GM18519 (cell line): ENCODE results near the gene CNDP1.
A peak's percentile ranks its signal among the peaks of the same experiment; 100 is the strongest.
"Not testable (repeated sequence)": the region's sequence is repeated elsewhere in the genome, so short reads cannot be mapped to it uniquely, and the experiment has no call there.

Experiments
- ATAC-seq: cut with Tn5 transposase; IDR thresholded peaks from one replicate; pipeline ENCODE4 v1.9.1; 2021; ENCODE audit warnings: mild to moderate bottlenecking, moderate library complexity; ENCODE audit not compliant: unreplicated experiment, low FRiP score

The CNDP1 gene

GRCh38 chr18:74540652-74541421, 6.5 kb downstream of the CNDP1 start:
- no peak for ATAC-seq

GRCh38 chr18:74541703-74542555, 7.6 kb downstream of the CNDP1 start:
- ATAC-seq: no peak

- no peak for ATAC-seq
These were observed 10.6 kb downstream of the CNDP1 start for GRCh38 chr18:74544898-74545297.

GRCh38 chr18:74546007-74546406, 11.7 kb downstream of the CNDP1 start:
- no peak for ATAC-seq

- ATAC-seq: no peak
These were observed 12.6 kb downstream of the CNDP1 start for GRCh38 chr18:74546751-74547530.

GRCh38 chr18:74547860-74548259, 13.6 kb downstream of the CNDP1 start:
- no peak for ATAC-seq

- no peak for ATAC-seq
These were observed 15.3 kb downstream of the CNDP1 start for GRCh38 chr18:74549591-74550104.

GRCh38 chr18:74550886-74551285, 16.6 kb downstream of the CNDP1 start:
- no peak for ATAC-seq

GRCh38 chr18:74551452-74551851, 17.2 kb downstream of the CNDP1 start:
- no peak for ATAC-seq

- peak; percentile 99 for ATAC-seq
These were observed 17.7 kb downstream of the CNDP1 start for GRCh38 chr18:74551936-74552555.

- no peak for ATAC-seq
These were observed 21.8 kb downstream of the CNDP1 start for GRCh38 chr18:74556126-74556525.

- no peak for ATAC-seq
These were observed 23.8 kb downstream of the CNDP1 start for GRCh38 chr18:74558096-74558495.

- ATAC-seq: no peak
These were observed 27.9 kb downstream of the CNDP1 start for GRCh38 chr18:74562131-74562730.

- no peak for ATAC-seq
These were observed 28.5 kb downstream of the CNDP1 start for GRCh38 chr18:74562775-74563174.

- ATAC-seq: no peak
These were observed 29.7 kb downstream of the CNDP1 start for GRCh38 chr18:74563999-74564398.

GRCh38 chr18:74565164-74565563, 30.9 kb downstream of the CNDP1 start:
- not testable (repeated sequence) for ATAC-seq

GRCh38 chr18:74565993-74566392, 31.7 kb downstream of the CNDP1 start:
- ATAC-seq: not testable (repeated sequence)

GRCh38 chr18:74567822-74568221, 33.5 kb downstream of the CNDP1 start:
- no peak for ATAC-seq

- no peak for ATAC-seq
These were observed 35.1 kb downstream of the CNDP1 start for GRCh38 chr18:74569401-74569800.

GRCh38 chr18:74570266-74570665, 36.0 kb downstream of the CNDP1 start:
- no peak for ATAC-seq
